Keratinocyte (primary cell): ENCODE results near the gene STRIP1. TPM values are rescaled to one million over a fixed set of nuclear protein-coding genes. Genes with fewer than 3 reads are reported as not detected.

Experiments used
- DNase-seq: peaks from one replicate; pipeline ENCODE4 v3.0.0-alpha.2; 2011; ENCODE audit warnings: low read depth, missing footprints, low spot score
- FAIRE-seq: peaks from 2 replicates; lab custom pipeline; 2011; peaks lifted over from hg19 to GRCh38; lab: Jason Lieb, UNC
- H2AFZ ChIP-seq: 2 replicates; pipeline ENCODE4 v1.6.0; 2012; ENCODE audit warnings: low read length, control low read depth, inconsistent platforms; ENCODE audit not compliant: control insufficient read depth
- H3K27ac ChIP-seq: 2 replicates; pipeline ENCODE4 v1.5.1; 2011; ENCODE audit warnings: low read length; ENCODE audit not compliant: control insufficient read depth, insufficient read depth
- H3K27me3 ChIP-seq: 3 replicates; pipeline ENCODE4 v1.6.0; 2011; ENCODE audit warnings: low read length; ENCODE audit not compliant: control insufficient read depth, insufficient read depth; ENCODE audit errors: extremely low read depth
- H3K36me3 ChIP-seq, 2 experiments: 2 replicates in 1 of 2; 3 replicates in 1 of 2; pipeline ENCODE4 v1.5.1; 2011; ENCODE audit warnings: low read length in 2 of 2, mild to moderate bottlenecking in 1 of 2; ENCODE audit not compliant: control insufficient read depth in 2 of 2, insufficient read depth in 2 of 2; ENCODE audit errors: extremely low read depth in 1 of 2
- H3K4me1 ChIP-seq: 3 replicates; pipeline ENCODE4 v1.5.1; 2011; ENCODE audit warnings: low read length; ENCODE audit not compliant: control insufficient read depth, insufficient read depth; ENCODE audit errors: extremely low read depth
- H3K4me2 ChIP-seq: 3 replicates; pipeline ENCODE4 v1.6.0; 2011; ENCODE audit warnings: low read depth, low read length; ENCODE audit not compliant: control insufficient read depth, insufficient read depth; ENCODE audit errors: extremely low read depth
- H3K4me3 ChIP-seq, 3 experiments: fragments of 200-600 bp in 1 of 3; sonication (generic) in 1 of 3; 2 replicates in 2 of 3; 3 replicates in 1 of 3; pipeline ENCODE4 v1.5.1; 2011 to 2016; ENCODE audit warnings: low read length in 3 of 3, mild to moderate bottlenecking in 3 of 3, control low read depth in 2 of 3, inconsistent platforms in 1 of 3, low read depth in 1 of 3, mixed read lengths in 1 of 3, mixed run types in 1 of 3, moderate library complexity in 1 of 3; ENCODE audit not compliant: control insufficient read depth in 2 of 3, insufficient read depth in 2 of 3; ENCODE audit errors: extremely low read depth in 1 of 3
- H3K79me2 ChIP-seq: 2 replicates; pipeline ENCODE4 v1.6.0; 2012; ENCODE audit warnings: low read length; ENCODE audit not compliant: control insufficient read depth, insufficient read depth
- H3K9ac ChIP-seq: 3 replicates; pipeline ENCODE4 v1.6.0; 2011; ENCODE audit warnings: low read length; ENCODE audit not compliant: control insufficient read depth, insufficient read depth; ENCODE audit errors: extremely low read depth
- H3K9me1 ChIP-seq: 3 replicates; pipeline ENCODE4 v1.6.0; 2011; ENCODE audit warnings: low read length; ENCODE audit not compliant: control insufficient read depth, insufficient read depth; ENCODE audit errors: extremely low read depth
- H3K9me3 ChIP-seq: 2 replicates; pipeline ENCODE4 v1.5.1; 2012; ENCODE audit warnings: low read depth, low read length; ENCODE audit not compliant: control insufficient read depth
- H4K20me1 ChIP-seq: 3 replicates; pipeline ENCODE4 v1.6.0; 2011; ENCODE audit warnings: low read length; ENCODE audit not compliant: control insufficient read depth, insufficient read depth; ENCODE audit errors: extremely low read depth
- EZH2 ChIP-seq: IDR thresholded peaks from one replicate; pipeline ENCODE4 v1.6.1; 2012; ENCODE audit warnings: inconsistent platforms, mild to moderate bottlenecking, low read length, moderate library complexity
- dilution Hi-C: fragments of 300-500 bp; cut with MboI; formaldehyde crosslinking; loops from one replicate; pipeline ENCODE4 v1.7.0; 2020; ENCODE audit warnings: low sequenced_read_pairs; ENCODE audit not compliant: extremely low pct_ligation_motif_present
- polyA plus RNA-seq, 5 experiments: library from polyadenylated mRNA; depleted of rRNA in 3 of 5; stranded (reverse) in 3 of 5; stranded (forward) in 1 of 5; unstranded in 1 of 5; fragments of >200 nt; gene quantifications; 1 replicate in 1 of 5; 2 replicates in 3 of 5; 3 replicates in 1 of 5; pipeline versions ENCODE4 v1.2.1 to v1.2.3, GENCODE V29; 2011 to 2012; ENCODE audit warnings: missing spikeins in 2 of 5, low read depth in 1 of 5, low replicate concordance in 1 of 5
- TF ChIP-seq, protein P1 (sequence below), 3 experiments: IDR thresholded peaks in 1 of 3; conservative IDR thresholded peaks in 1 of 3; optimal IDR thresholded peaks in 1 of 3; 2 replicates in 2 of 3; 3 replicates in 1 of 3; pipeline versions ENCODE3 to v1.5.1; 2011; ENCODE audit warnings: low read length in 3 of 3, mild to moderate bottlenecking in 3 of 3, moderate library complexity in 2 of 3, control low read depth in 1 of 3, inconsistent platforms in 1 of 3; ENCODE audit not compliant: insufficient read depth in 2 of 3; ENCODE audit errors: extremely low read depth in 1 of 3

The STRIP1 gene
- polyA plus RNA-seq, 1 donor (not counting 4 experiments of a cell fraction or from before 2014, with no cell fraction given) = 24.6 TPM

DNA sequence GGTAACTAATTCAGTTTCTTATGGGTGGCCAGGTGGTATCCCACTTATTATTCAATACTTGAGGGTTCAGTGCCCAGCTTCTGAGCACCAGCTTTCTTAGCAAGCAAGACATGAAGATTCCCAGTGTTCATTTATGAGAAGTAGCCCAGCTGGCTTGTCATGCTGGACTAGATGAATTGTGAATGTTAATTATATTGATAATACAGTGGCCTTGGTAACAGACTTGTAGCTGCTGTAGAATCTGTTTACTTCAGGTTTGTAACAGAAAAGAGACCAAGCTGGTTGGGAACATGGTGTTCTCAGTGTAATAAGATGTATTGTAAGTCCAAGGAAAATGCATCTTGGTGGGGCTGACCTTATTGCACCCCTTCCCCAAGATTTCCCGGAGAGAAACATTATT lies 39.8 kb upstream of the STRIP1 start:
- H3K79me2 ChIP-seq = peaks cover 55% of the 10 kb centered on the region
- H4K20me1 ChIP-seq = no peaks in the 10 kb centered on the region
- H3K27ac ChIP-seq = no peak overlapping the region
- H3K4me2 ChIP-seq = no peak overlapping the region
- peaks cover 0 to 3% of the 10 kb centered on the region in 2 experiments for H3K36me3 ChIP-seq
- no peak overlapping the region for H3K9ac ChIP-seq
- no peak overlapping the region for H3K4me3 ChIP-seq
- H3K4me1 ChIP-seq = peaks cover 11% of the 10 kb centered on the region
- dilution Hi-C loops = no loop called here
- no peak overlapping the region for H2AFZ ChIP-seq
- TF ChIP-seq, protein P1, sequence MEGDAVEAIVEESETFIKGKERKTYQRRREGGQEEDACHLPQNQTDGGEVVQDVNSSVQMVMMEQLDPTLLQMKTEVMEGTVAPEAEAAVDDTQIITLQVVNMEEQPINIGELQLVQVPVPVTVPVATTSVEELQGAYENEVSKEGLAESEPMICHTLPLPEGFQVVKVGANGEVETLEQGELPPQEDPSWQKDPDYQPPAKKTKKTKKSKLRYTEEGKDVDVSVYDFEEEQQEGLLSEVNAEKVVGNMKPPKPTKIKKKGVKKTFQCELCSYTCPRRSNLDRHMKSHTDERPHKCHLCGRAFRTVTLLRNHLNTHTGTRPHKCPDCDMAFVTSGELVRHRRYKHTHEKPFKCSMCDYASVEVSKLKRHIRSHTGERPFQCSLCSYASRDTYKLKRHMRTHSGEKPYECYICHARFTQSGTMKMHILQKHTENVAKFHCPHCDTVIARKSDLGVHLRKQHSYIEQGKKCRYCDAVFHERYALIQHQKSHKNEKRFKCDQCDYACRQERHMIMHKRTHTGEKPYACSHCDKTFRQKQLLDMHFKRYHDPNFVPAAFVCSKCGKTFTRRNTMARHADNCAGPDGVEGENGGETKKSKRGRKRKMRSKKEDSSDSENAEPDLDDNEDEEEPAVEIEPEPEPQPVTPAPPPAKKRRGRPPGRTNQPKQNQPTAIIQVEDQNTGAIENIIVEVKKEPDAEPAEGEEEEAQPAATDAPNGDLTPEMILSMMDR (optimal IDR thresholded peaks at IDR 0.05 in 1 of 3, IDR thresholded peaks at IDR 0.05 in 1 of 3, conservative IDR thresholded peaks at IDR 0.05 in 1 of 3; ENCODE audit: extremely low read depth in 1 of 3, insufficient read depth in 2 of 3, low read length in 3 of 3) = no peak
- TF ChIP-seq EZH2 = no peak
- H3K27me3 ChIP-seq = no peaks in the 10 kb centered on the region
- no peak for DNase-seq
- H3K9me3 ChIP-seq = no peaks in the 10 kb centered on the region
- FAIRE-seq = no peak
- H3K9me1 ChIP-seq = peaks cover 3% of the 10 kb centered on the region

DNA sequence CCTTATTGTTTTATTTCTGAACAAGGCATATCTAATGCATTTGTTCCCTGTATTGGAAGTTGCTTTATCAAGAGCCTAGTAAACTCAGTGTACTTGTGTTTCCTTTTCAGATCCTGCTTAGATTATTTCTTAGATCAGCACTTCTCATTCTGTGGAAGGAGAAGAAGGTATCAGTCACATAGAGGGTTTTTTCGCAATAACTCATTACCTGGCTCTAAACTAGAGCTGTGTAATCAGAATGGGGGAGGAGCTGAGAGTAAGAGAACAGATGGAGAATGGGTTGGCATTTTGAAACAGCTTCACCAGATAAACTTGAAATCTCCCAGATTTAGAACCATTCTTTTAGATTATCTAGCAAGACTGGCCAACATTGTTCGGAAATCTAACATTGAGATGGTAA lies 38.9 kb upstream of the STRIP1 start:
- H3K9me3 ChIP-seq = no peaks in the 10 kb centered on the region
- H3K27ac ChIP-seq = no peak overlapping the region
- peaks cover 3% of the 10 kb centered on the region for H3K9me1 ChIP-seq
- DNase-seq (no peak), FAIRE-seq (no peak)
- peaks cover 48% of the 10 kb centered on the region for H3K79me2 ChIP-seq
- no peak overlapping the region for H3K9ac ChIP-seq
- dilution Hi-C loops = no loop called here
- H2AFZ ChIP-seq = no peak overlapping the region
- no peaks in the 10 kb centered on the region for H4K20me1 ChIP-seq
- TF ChIP-seq, protein P1 (optimal IDR thresholded peaks at IDR 0.05 in 1 of 3, IDR thresholded peaks at IDR 0.05 in 1 of 3, conservative IDR thresholded peaks at IDR 0.05 in 1 of 3; ENCODE audit: extremely low read depth in 1 of 3, insufficient read depth in 2 of 3, low read length in 3 of 3) = no peak
- TF ChIP-seq EZH2 = no peak
- peaks cover 2% of the 10 kb centered on the region for H3K4me1 ChIP-seq
- H3K27me3 ChIP-seq = no peaks in the 10 kb centered on the region
- H3K4me3 ChIP-seq = no peak overlapping the region
- H3K4me2 ChIP-seq = no peak overlapping the region
- H3K36me3 ChIP-seq = peaks cover 0 to 3% of the 10 kb centered on the region in 2 experiments
